ENCODE measurements around the gene SLAMF6. TPM values are rescaled to one million over a fixed set of nuclear protein-coding genes. Genes with fewer than 3 reads are reported as not detected.
"Not testable (repeated sequence)": the region's sequence is repeated elsewhere in the genome, so short reads cannot be mapped to it uniquely, and the experiment has no call there.

Gene SLAMF6
- total RNA-seq, 1 experiment from 2014 or later, result not detected

DNA sequence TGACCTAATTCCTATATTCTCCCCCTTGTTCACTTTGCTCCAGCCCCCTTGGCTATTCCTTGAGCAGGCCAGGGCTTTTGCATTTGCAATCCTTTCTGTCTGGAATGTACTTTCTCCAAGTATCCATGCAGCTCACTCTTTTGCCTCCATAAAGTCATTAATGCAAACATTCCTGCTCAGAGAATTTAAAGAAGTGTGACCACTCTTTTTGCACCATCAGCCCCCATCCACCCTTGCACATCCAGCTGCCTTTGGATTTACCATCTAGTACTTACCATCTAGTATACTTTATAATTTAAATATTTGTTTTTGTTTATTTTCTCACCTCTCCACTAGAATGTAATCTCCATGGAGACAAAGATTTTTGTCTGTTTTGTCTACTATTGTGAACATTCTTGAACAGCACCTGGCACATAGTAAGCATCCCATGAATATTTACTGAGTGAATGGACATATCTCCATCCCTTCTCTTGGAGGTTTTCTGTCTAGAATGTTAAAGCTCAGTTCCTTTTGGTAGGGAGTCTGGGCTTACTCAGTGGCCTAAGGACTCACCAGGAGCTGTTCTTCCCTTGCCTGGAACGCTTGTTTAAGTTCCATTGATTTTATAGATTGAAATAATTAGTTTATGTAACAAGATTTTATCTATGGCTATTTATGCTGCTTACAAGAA lies 22.6 kb downstream of the SLAMF6 start:
- in situ Hi-C loops (cut with HindIII; ENCODE audit: low pct_unique_long_range_greater_than_20kb, low sequenced_read_pairs), result no loop called here
- no peaks in the 10 kb centered on the region for H3K4me1 ChIP-seq (ENCODE audit: control insufficient read depth, insufficient read depth, low read length)
- ChIA-PET CTCF (no interaction called here), POLR2A (no interaction called here)
- no peak for DNase-seq (ENCODE audit: low read depth, low spot score)
- TF ChIP-seq, protein P1, sequence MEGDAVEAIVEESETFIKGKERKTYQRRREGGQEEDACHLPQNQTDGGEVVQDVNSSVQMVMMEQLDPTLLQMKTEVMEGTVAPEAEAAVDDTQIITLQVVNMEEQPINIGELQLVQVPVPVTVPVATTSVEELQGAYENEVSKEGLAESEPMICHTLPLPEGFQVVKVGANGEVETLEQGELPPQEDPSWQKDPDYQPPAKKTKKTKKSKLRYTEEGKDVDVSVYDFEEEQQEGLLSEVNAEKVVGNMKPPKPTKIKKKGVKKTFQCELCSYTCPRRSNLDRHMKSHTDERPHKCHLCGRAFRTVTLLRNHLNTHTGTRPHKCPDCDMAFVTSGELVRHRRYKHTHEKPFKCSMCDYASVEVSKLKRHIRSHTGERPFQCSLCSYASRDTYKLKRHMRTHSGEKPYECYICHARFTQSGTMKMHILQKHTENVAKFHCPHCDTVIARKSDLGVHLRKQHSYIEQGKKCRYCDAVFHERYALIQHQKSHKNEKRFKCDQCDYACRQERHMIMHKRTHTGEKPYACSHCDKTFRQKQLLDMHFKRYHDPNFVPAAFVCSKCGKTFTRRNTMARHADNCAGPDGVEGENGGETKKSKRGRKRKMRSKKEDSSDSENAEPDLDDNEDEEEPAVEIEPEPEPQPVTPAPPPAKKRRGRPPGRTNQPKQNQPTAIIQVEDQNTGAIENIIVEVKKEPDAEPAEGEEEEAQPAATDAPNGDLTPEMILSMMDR (IDR thresholded peaks at IDR 0.05), result no peak
- no peak for TF ChIP-seq SIN3A (IDR thresholded peaks at IDR 0.05; ENCODE audit: borderline replicate concordance, insufficient read depth, low read depth, low read length)
- TF ChIP-seq TCF7L2 (IDR thresholded peaks at IDR 0.05; ENCODE audit: low read depth, low read length), result no peak
- no peak for TF ChIP-seq POLR2AphosphoS5 (IDR thresholded peaks at IDR 0.05; ENCODE audit: low read depth, low read length)
- TF ChIP-seq, protein P2, sequence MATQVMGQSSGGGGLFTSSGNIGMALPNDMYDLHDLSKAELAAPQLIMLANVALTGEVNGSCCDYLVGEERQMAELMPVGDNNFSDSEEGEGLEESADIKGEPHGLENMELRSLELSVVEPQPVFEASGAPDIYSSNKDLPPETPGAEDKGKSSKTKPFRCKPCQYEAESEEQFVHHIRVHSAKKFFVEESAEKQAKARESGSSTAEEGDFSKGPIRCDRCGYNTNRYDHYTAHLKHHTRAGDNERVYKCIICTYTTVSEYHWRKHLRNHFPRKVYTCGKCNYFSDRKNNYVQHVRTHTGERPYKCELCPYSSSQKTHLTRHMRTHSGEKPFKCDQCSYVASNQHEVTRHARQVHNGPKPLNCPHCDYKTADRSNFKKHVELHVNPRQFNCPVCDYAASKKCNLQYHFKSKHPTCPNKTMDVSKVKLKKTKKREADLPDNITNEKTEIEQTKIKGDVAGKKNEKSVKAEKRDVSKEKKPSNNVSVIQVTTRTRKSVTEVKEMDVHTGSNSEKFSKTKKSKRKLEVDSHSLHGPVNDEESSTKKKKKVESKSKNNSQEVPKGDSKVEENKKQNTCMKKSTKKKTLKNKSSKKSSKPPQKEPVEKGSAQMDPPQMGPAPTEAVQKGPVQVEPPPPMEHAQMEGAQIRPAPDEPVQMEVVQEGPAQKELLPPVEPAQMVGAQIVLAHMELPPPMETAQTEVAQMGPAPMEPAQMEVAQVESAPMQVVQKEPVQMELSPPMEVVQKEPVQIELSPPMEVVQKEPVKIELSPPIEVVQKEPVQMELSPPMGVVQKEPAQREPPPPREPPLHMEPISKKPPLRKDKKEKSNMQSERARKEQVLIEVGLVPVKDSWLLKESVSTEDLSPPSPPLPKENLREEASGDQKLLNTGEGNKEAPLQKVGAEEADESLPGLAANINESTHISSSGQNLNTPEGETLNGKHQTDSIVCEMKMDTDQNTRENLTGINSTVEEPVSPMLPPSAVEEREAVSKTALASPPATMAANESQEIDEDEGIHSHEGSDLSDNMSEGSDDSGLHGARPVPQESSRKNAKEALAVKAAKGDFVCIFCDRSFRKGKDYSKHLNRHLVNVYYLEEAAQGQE (IDR thresholded peaks at IDR 0.05; ENCODE audit: insufficient read depth in 1 of 2, low read depth in 2 of 2, low read length in 1 of 2), result no peak
- H3K27ac ChIP-seq (ENCODE audit: low read length), result no peak overlapping the region
- H3K36me3 ChIP-seq (ENCODE audit: control insufficient read depth, insufficient read depth, low read length), result no peaks in the 10 kb centered on the region
- no peaks in the 10 kb centered on the region for H3K9me3 ChIP-seq (ENCODE audit: control insufficient read depth, insufficient read depth, low read depth, low read length)
- intact Hi-C loops (cut with micrococcal nuclease; ENCODE audit: unreplicated experiment), result no loop called here
- H3K27me3 ChIP-seq (ENCODE audit: control insufficient read depth, insufficient read depth, low read length), result no peaks in the 10 kb centered on the region
- H3K4me3 ChIP-seq (ENCODE audit: low read depth in 2 of 2, low read length in 2 of 2), result no peak overlapping the region
- no TSS peak for BruUV-seq (replicated peaks)
- no peak for ATAC-seq

DNA sequence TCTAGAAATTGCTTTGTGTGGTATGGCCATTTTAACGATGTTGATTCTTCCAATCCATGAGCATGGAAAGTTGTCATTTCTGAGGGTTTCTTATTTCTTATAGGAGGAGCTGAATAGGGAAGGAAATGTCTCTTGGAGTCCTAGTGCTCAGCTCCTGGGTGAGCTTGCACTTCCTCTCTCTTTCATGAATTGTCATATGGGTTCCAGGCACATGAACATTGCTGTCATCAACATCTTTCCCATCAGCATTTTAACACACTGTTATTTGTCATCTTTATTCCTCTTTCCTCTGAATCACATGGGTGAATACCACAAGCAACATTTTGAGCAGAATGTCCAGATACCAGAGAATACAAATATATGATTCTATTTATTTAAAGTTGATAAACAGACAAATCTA lies 23.4 kb downstream of the SLAMF6 start:
- Histone ChIP-seq H3K4me3 (ENCODE audit: low read depth in 2 of 2, low read length in 2 of 2) (no peak overlapping the region), H3K27me3 (ENCODE audit: control insufficient read depth, insufficient read depth, low read length) (0 out of 2 replicates have a peak, but pooled peaks cover 2% of the 10 kb centered on the region), H3K36me3 (ENCODE audit: control insufficient read depth, insufficient read depth, low read length) (no peaks in the 10 kb centered on the region), H3K4me1 (ENCODE audit: control insufficient read depth, insufficient read depth, low read length) (no peaks in the 10 kb centered on the region), H3K27ac (ENCODE audit: low read length) (no peak overlapping the region), H3K9me3 (ENCODE audit: control insufficient read depth, insufficient read depth, low read depth, low read length) (no peaks in the 10 kb centered on the region)
- in situ Hi-C loops (cut with HindIII; ENCODE audit: low pct_unique_long_range_greater_than_20kb, low sequenced_read_pairs), result no loop called here
- DNase-seq (ENCODE audit: low read depth, low spot score) (no peak), ATAC-seq (no peak)
- no TSS peak for BruUV-seq (replicated peaks)
- intact Hi-C loops (cut with micrococcal nuclease; ENCODE audit: unreplicated experiment), result no loop called here
- TF ChIP-seq TCF7L2 (IDR thresholded peaks at IDR 0.05; ENCODE audit: low read depth, low read length), result no peak
- TF ChIP-seq SIN3A (IDR thresholded peaks at IDR 0.05; ENCODE audit: borderline replicate concordance, insufficient read depth, low read depth, low read length), result no peak
- no peak for TF ChIP-seq POLR2AphosphoS5 (IDR thresholded peaks at IDR 0.05; ENCODE audit: low read depth, low read length)
- TF ChIP-seq, protein P1 (IDR thresholded peaks at IDR 0.05), result no peak
- TF ChIP-seq, protein P2 (IDR thresholded peaks at IDR 0.05; ENCODE audit: insufficient read depth in 1 of 2, low read depth in 2 of 2, low read length in 1 of 2), result no peak
- POLR2A ChIA-PET, result no interaction called here
- CTCF ChIA-PET, result no interaction called here

DNA sequence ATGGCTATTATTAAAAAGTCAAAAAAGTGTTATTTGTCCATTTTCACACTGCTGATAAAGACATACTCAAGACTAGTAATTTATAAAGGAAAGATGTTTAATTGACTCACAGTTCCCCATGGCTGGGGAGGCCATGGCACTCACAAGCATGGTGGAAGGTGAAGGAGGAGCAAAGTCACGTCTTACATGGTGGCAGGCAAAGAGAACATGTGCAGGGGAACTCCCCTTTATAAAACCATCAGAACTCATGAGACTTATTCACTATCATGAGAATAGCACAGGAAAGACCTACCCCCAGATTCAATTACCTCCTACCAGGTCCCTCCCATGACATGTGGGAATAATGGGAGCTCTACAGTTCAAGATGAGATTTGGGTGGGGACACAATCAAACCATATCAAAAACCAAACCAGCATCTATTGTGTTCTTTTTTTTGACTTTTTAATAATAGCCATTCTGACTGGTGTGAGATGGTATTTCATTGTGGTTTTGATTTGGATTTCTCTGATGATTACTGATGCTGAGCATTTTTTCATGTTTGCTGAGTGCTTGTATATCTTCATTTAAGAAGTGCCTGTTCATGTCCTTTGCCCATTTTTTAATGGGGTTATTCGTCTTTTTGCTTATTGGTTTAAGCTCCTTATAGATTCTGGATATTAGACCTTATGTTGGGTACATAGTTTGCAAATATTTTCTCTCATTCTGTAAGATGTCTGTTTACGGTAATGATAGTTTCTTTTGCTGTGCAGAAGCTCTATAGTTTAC lies 24.6 kb downstream of the SLAMF6 start:
- DNase-seq (ENCODE audit: low read depth, low spot score); in situ Hi-C loops (cut with HindIII; ENCODE audit: low pct_unique_long_range_greater_than_20kb, low sequenced_read_pairs); H3K27ac ChIP-seq (ENCODE audit: low read length); H3K4me3 ChIP-seq (ENCODE audit: low read depth in 2 of 2, low read length in 2 of 2); H3K9me3 ChIP-seq (ENCODE audit: control insufficient read depth, insufficient read depth, low read depth, low read length); BruUV-seq (replicated peaks); ATAC-seq; H3K27me3 ChIP-seq (ENCODE audit: control insufficient read depth, insufficient read depth, low read length); intact Hi-C loops (cut with micrococcal nuclease; ENCODE audit: unreplicated experiment); H3K36me3 ChIP-seq (ENCODE audit: control insufficient read depth, insufficient read depth, low read length); H3K4me1 ChIP-seq (ENCODE audit: control insufficient read depth, insufficient read depth, low read length); POLR2A ChIA-PET; CTCF ChIA-PET: not testable (repeated sequence)

Measured in Panc1 (cell line).